ENCODE data around the gene CAPN15.
A peak's percentile ranks its signal among the peaks of the same experiment; 100 is the strongest.

CAPN15 gene

DNA sequence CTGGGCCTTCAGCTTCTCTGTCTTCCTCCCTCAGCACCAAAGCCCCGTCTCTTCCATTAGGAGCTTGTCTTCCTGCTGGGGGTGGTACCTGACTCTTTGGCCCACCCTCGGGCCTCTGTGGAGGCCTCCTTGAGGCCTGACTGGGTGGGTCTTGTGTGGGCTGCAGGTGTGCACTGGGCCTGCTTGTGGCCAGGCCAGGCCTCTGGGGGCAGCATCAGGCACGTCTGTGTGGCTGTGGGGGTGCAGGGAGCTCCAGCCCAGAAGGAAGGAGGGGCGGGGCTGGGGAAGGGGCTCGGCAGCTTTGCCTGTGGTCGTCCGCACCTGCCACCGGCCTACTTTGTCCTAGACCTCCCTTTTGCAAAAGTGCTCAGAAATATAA lies 49.3 kb downstream of the CAPN15 start:
- Histone ChIP-seq H3K27me3 (no peaks in the 10 kb centered on the region), H3K27ac (peak overlapping the region; percentile 84), H4K20me1 (peaks cover 47% of the 10 kb centered on the region), H3K4me1 (peaks cover 72% of the 10 kb centered on the region), H3K4me3 (0 out of 2 replicates have a peak overlapping the region, but pooled peaks have one; percentile 20), H3K4me2 (peak overlapping the region; percentile 84), H3K9ac (peak overlapping the region; percentile 76), H3K9me3 (no peaks in the 10 kb centered on the region), H3K36me3 (peaks cover 48% of the 10 kb centered on the region)
- no peak for TF ChIP-seq Cebpa-rat (IDR thresholded peaks at IDR 0.05)

- 0 out of 2 replicates have a peak overlapping the region, but pooled peaks have one; percentile 7 for H3K9ac ChIP-seq
- H3K4me1 ChIP-seq = peaks cover 70% of the 10 kb centered on the region
- H3K9me3 ChIP-seq = no peaks in the 10 kb centered on the region
- H3K4me2 ChIP-seq = peak overlapping the region; percentile 84
- peaks cover 43% of the 10 kb centered on the region for H3K36me3 ChIP-seq
- peaks cover 37% of the 10 kb centered on the region for H4K20me1 ChIP-seq
- H3K27ac ChIP-seq = peak overlapping the region; percentile 48; the same call in 1 of the 2 replicates
- TF ChIP-seq Cebpa-rat (IDR thresholded peaks at IDR 0.05) = no peak
- H3K27me3 ChIP-seq = no peaks in the 10 kb centered on the region
- H3K4me3 ChIP-seq = no peak overlapping the region
These were observed 50.3 kb downstream of the CAPN15 start for GRCh38 chr16:577796-578195.

DNA sequence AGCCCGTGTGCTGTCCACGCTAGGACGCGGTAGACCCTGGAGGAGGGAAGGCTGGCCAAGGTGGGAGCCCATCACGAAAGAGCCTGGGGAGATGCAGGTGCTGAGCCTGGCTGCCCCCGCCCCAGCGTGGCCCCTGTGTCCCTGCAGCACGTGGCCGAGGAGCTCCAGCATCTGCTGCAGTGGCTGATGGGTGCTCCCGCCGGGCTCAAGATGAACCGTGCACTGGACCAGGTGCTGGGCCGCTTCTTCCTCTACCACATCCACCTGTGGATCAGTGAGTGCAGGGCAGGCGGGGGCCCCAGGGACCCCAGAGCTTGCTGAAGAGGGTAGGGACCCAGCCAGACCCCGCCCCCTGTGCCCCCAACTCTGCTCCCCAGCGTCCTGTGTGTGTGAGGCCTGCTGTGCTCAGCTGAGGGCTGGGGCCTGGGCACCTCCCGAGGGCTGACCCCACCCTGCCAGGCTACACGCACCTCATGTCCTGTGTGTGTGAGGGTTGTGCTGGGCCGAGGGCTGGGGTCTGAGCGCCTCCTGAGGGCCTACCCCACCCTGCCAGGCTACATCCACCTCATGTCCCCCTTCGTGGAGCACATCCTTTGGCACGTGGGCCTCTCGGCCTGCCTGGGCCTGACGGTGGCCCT lies 50.8 kb downstream of the CAPN15 start:
- Histone ChIP-seq H3K4me1 (peaks cover 70% of the 10 kb centered on the region), H4K20me1 (peaks cover 32% of the 10 kb centered on the region), H3K36me3 (peaks cover 37% of the 10 kb centered on the region), H3K4me3 (no peak overlapping the region), H3K9ac (0 out of 2 replicates have a peak overlapping the region, but pooled peaks have one; percentile 10), H3K27ac (0 out of 2 replicates have a peak overlapping the region, but pooled peaks have one; percentile 48), H3K27me3 (no peaks in the 10 kb centered on the region), H3K4me2 (peak overlapping the region; percentile 84), H3K9me3 (no peaks in the 10 kb centered on the region)
- no peak for TF ChIP-seq Cebpa-rat (IDR thresholded peaks at IDR 0.05)

GRCh38 chr16:578870-579405 lies 51.4 kb downstream of the CAPN15 start:
- peak overlapping the region; percentile 84 for H3K4me2 ChIP-seq
- H3K4me1 ChIP-seq = peaks cover 76% of the 10 kb centered on the region

GRCh38 chr16:580141-580945 lies 52.8 kb downstream of the CAPN15 start:
- 0 out of 2 replicates have a peak overlapping the region, but pooled peaks have one; percentile 29 for H3K9ac ChIP-seq

More at GRCh38 chr16:578870-579405, 51.4 kb downstream of the CAPN15 start:
- Histone ChIP-seq H3K27me3 (no peaks in the 10 kb centered on the region), H3K27ac (no peak overlapping the region), H3K36me3 (peaks cover 32% of the 10 kb centered on the region), H4K20me1 (peaks cover 33% of the 10 kb centered on the region), H3K9me3 (no peaks in the 10 kb centered on the region), H3K4me3 (no peak overlapping the region), H3K9ac (no peak overlapping the region)
- TF ChIP-seq Cebpa-rat (IDR thresholded peaks at IDR 0.05) = no peak

DNA sequence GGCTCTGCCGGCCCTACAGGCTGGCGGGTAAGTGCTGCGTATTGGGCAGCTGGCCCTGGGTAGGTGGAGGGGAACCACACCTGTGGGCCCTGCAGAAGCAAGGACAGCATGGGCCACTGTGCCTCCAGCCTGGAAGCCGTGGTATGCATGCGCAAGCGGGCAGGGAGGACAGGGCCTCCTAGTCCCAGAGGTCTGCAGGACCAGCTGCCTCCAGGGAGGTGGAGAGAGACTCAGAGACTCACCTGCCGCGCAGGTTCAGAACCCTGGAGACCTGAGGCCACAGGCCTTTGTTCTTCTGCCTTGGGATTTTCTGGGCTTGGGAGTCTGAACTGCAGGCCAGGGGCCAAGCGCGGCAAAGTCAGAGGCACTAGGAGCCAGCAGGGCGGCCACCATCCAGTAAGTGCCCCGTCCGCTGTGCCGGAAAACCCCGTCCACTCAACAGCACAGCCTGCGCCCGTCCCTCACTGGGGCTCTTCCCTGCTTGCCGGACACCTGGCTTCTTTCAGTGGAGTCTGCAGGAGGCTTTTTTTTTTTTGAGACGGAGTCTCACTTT lies 53.5 kb downstream of the CAPN15 start:
- no peak for TF ChIP-seq Cebpa-rat (IDR thresholded peaks at IDR 0.05)
- Histone ChIP-seq H4K20me1 (peaks cover 13% of the 10 kb centered on the region), H3K9me3 (no peaks in the 10 kb centered on the region), H3K4me2 (no peak overlapping the region), H3K9ac (no peak overlapping the region), H3K27ac (no peak overlapping the region), H3K36me3 (0 out of 2 replicates have a peak, but pooled peaks cover 11% of the 10 kb centered on the region), H3K4me3 (no peak overlapping the region), H3K27me3 (no peaks in the 10 kb centered on the region), H3K4me1 (peaks cover 74% of the 10 kb centered on the region)

More at GRCh38 chr16:580141-580945, 52.8 kb downstream of the CAPN15 start:
- Histone ChIP-seq H3K36me3 (peaks cover 18% of the 10 kb centered on the region), H3K27me3 (no peaks in the 10 kb centered on the region), H3K4me2 (0 out of 2 replicates have a peak overlapping the region, but pooled peaks have one; percentile 19), H3K27ac (peak overlapping the region; percentile 18; the same call in 1 of the 2 replicates), H3K4me1 (peaks cover 74% of the 10 kb centered on the region), H4K20me1 (peaks cover 20% of the 10 kb centered on the region), H3K9me3 (no peaks in the 10 kb centered on the region), H3K4me3 (no peak overlapping the region)
- TF ChIP-seq Cebpa-rat (IDR thresholded peaks at IDR 0.05) = no peak

DNA sequence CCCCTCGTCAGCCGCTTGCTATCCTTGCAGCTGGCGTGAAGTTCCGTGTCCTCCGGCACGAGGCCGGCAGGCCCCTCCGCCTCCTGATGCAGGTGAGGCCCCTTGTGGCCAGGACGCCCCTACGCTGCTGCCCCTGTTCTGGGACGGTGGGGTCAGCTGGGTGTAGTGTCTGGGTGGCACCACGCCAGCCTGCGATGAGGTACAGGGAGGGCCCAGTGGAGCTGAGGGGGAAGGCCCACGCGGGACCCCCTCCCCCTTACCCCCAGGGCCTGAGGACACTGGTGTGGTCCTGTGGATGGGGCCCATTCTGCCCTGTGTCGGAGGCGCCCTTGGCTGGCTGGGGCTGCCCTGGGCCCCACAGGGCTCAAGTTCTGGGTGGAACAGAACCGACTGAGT lies 54.7 kb downstream of the CAPN15 start:
- Histone ChIP-seq H3K9me3 (no peaks in the 10 kb centered on the region), H3K27ac (no peak overlapping the region), H3K36me3 (0 out of 2 replicates have a peak, but pooled peaks cover 8% of the 10 kb centered on the region), H3K4me3 (no peak overlapping the region), H3K27me3 (no peaks in the 10 kb centered on the region), H3K4me2 (no peak overlapping the region), H4K20me1 (peaks cover 7% of the 10 kb centered on the region; the same call in 1 of the 2 replicates), H3K9ac (no peak overlapping the region), H3K4me1 (peaks cover 74% of the 10 kb centered on the region)
- no peak for TF ChIP-seq Cebpa-rat (IDR thresholded peaks at IDR 0.05)

DNA sequence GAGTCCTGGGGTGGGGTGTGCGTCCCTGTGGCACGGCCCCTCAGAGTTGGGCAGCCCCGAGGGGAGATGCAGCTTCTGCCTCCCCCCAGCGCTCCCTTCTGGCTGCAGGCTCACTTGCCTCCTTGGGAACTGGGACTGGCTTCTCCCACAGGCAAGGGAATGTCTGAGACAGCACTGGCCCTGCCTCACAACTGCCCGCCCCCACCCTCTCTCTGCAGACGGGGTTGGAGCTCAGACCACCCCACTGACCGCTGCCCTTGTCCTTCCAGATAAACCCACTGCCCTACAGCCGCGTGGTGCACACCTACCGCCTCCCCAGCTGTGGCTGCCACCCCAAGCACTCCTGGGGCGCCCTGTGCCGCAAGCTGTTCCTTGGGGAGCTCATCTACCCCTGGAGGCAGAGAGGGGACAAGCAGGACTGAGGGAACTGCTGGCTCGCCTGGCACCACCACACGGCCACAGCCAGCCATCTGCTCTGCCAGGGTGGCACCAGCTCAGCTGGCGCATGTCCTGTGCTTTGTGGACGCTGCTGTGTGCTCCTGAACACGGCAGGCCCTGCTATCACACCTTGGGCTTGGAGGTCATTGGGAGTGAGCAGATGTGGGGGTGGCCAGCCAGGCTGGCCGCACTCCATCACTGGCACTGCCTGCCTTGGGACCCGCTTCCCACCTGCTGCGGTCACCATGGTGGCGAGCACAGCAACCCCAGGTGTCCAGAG lies 55.3 kb downstream of the CAPN15 start:
- no peaks in the 10 kb centered on the region for H3K27me3 ChIP-seq
- peaks cover 12% of the 10 kb centered on the region; the same call in 1 of the 2 replicates for H4K20me1 ChIP-seq
- peak overlapping the region; percentile 15; the same call in 1 of the 2 replicates for H3K4me3 ChIP-seq
- no peaks in the 10 kb centered on the region for H3K9me3 ChIP-seq
- TF ChIP-seq Cebpa-rat (IDR thresholded peaks at IDR 0.05) = no peak
- peak overlapping the region; percentile 70 for H3K27ac ChIP-seq
- 0 out of 2 replicates have a peak, but pooled peaks cover 8% of the 10 kb centered on the region for H3K36me3 ChIP-seq
- H3K4me1 ChIP-seq = peaks cover 74% of the 10 kb centered on the region
- H3K9ac ChIP-seq = peak overlapping the region; percentile 58; the same call in 1 of the 2 replicates
- peak overlapping the region; percentile 84 for H3K4me2 ChIP-seq

DNA sequence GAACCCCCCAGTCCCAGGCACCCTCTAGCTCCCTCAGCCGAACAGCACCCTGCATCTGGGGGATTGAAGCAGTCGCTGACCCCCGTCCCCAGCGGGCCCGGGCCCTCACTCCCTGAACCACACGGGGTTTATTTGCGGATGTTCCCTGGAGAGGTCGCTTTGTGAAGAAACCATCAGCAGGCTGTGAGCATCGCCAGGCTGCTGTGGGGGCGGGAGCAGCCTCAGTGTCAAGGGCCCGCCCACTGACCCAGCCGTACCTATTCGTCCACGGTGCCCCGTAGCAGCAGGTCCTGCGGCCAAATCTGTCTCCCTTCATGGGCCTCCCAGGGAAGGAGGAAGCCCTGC lies 55.9 kb downstream of the CAPN15 start:
- no peaks in the 10 kb centered on the region for H3K9me3 ChIP-seq
- no peak for TF ChIP-seq Cebpa-rat (IDR thresholded peaks at IDR 0.05)
- H3K9ac ChIP-seq = peak overlapping the region; percentile 58
- H3K27me3 ChIP-seq = no peaks in the 10 kb centered on the region
- H3K4me3 ChIP-seq = peak overlapping the region; percentile 15; the same call in 1 of the 2 replicates
- peaks cover 18% of the 10 kb centered on the region; the same call in 1 of the 2 replicates for H4K20me1 ChIP-seq
- H3K27ac ChIP-seq = peak overlapping the region; percentile 70
- H3K4me2 ChIP-seq = peak overlapping the region; percentile 84
- peaks cover 73% of the 10 kb centered on the region for H3K4me1 ChIP-seq
- 0 out of 2 replicates have a peak, but pooled peaks cover 8% of the 10 kb centered on the region for H3K36me3 ChIP-seq
